ENCODE data around the gene MRPS18A. TPM values are rescaled to one million over a fixed set of nuclear protein-coding genes. Genes with fewer than 3 reads are reported as not detected.
A peak's percentile ranks its signal among the peaks of the same experiment; 100 is the strongest.

MRPS18A gene
- total and polyA plus RNA-seq, 2 of the 8 experiments (the other 6 are each of a cell fraction or from before 2014, with no cell fraction given) = 48.3 to 121 TPM

DNA sequence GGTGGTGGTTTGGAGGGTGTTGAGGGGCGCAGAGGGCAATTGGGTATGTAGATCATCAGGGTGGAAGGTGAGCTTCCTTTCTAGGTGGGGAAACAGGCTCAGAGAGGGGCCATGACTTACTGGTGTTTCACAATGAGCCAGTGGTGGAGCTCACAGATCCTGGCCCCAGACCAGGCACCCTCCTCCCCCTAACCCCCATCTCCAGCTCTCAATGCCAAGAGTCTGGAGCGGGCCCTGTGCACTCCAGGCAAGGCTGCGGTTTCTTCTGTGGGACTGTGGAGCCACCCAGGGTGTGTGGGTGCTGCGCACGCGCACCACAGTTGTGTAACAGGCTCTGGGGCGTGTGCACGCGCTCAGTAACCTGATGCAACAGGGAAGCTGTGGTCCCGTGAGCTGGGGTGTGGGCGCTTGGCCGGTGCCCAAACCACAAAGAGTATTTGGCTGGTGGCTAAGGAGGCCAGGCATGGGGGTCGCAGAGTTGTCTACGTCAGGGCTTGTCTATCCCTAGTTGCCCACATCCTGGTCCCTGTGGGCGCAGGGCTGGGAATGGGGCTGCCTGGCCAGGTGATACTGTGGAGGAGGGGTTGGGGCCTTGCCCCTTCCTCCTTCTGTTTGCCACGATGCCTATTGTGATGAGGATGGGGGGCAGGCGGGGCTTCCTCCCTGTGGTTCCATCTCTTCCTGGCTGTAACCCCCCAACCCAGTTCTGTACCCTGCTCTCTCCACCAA, 37.5 kb upstream of the MRPS18A start:
- Histone ChIP-seq H2BK20ac (ENCODE audit: low read length) (no peak overlapping the region), H2BK5ac (ENCODE audit: low read depth, low read length) (peak overlapping the region; percentile 55; the same call in 1 of the 2 replicates), H2BK12ac (ENCODE audit: low read depth, low read length) (no peak overlapping the region; the same call in 1 of the 2 replicates), H2BK120ac (replicated peaks; ENCODE audit: low read depth, low read length) (no peak overlapping the region), H3K36me3 (ENCODE audit: control insufficient read depth in 2 of 4, insufficient read depth in 4 of 4, low read length in 3 of 4) (no peaks in the 10 kb centered on the region), H4K91ac (replicated peaks; ENCODE audit: insufficient read length, low read length) (no peak overlapping the region), H4K20me1 (replicated peaks in 1 of 2; ENCODE audit: control insufficient read depth in 1 of 2, insufficient read depth in 2 of 2, low read length in 2 of 2) (no peaks in the 10 kb centered on the region), H3K27me3 (replicated peaks in 1 of 4; ENCODE audit: control insufficient read depth in 3 of 4, extremely low read depth in 1 of 4, insufficient read depth in 3 of 4, low read length in 3 of 4) (no peaks in the 10 kb centered on the region), H3K56ac (replicated peaks; ENCODE audit: insufficient read length, low read depth, low read length) (no peak overlapping the region), H3K79me1 (ENCODE audit: low read depth, low read length) (no peaks in the 10 kb centered on the region), H3K9me3 (ENCODE audit: insufficient read depth in 2 of 2, low read depth in 1 of 2, low read length in 1 of 2) (no peaks in the 10 kb centered on the region), H3K23me2 (ENCODE audit: low read depth, low read length) (no peaks in the 10 kb centered on the region), H2AK5ac (ENCODE audit: low read depth, low read length) (no peak overlapping the region), H2AFZ (ENCODE audit: low read length) (peak overlapping the region; percentile 46), H3K14ac (ENCODE audit: insufficient read length) (no peak overlapping the region), H4K8ac (ENCODE audit: extremely low read depth, insufficient read depth, low read length) (no peak overlapping the region; the same call in 1 of the 2 replicates), H4K5ac (ENCODE audit: insufficient read length, low read depth, low read length) (no peak overlapping the region), H3K18ac (ENCODE audit: extremely low read depth, low read length) (peak overlapping the region; percentile 68), H3K27ac (ENCODE audit: low read depth, low read length) (no peak overlapping the region), H3K4me1 (replicated peaks in 1 of 4; ENCODE audit: control insufficient read depth in 3 of 4, insufficient read depth in 4 of 4, low read length in 3 of 4) (peaks cover 0 to 8% (median 0%) of the 10 kb centered on the region in 4 experiments; a peak in 4 of 7 replicates), H3K79me2 (ENCODE audit: control insufficient read depth in 1 of 2, insufficient read depth in 2 of 2, low read length in 2 of 2) (no peaks in the 10 kb centered on the region), H3K23ac (ENCODE audit: insufficient read length) (no peak overlapping the region), H3K4me2 (ENCODE audit: insufficient read depth in 1 of 2, low read depth in 2 of 2, low read length in 2 of 2) (no peak overlapping the region), H2BK15ac (ENCODE audit: low read length) (0 out of 2 replicates have a peak overlapping the region, but pooled peaks have one; percentile 32), H3K9ac (replicated peaks in 1 of 4; ENCODE audit: extremely low read depth in 1 of 4, low read depth in 3 of 4, low read length in 3 of 4) (no peak overlapping the region), H3K4ac (replicated peaks; ENCODE audit: insufficient read length, low read depth, low read length) (no peak overlapping the region), H3K4me3 (ENCODE audit: extremely low read depth in 1 of 4, insufficient read depth in 2 of 4, low read depth in 3 of 4, low read length in 4 of 4) (no peak overlapping the region)
- TF ChIP-seq FOSL1 (IDR thresholded peaks at IDR 0.05; ENCODE audit: insufficient read depth, low read depth, low read length) = no peak
- 86% methylated on average over 14 of the region's 17 CpGs; no CpG with 5 or more reads in 1 of the 2 experiments for WGBS, 2 experiments (ENCODE audit: extremely low coverage in 1 of 2, insufficient coverage in 1 of 2, insufficient read length in 1 of 2, insufficient replicate concordance in 2 of 2, low coverage in 1 of 2, low lambda C conversion rate in 2 of 2, missing lambda C conversion rate in 1 of 2)
- POLR2A ChIA-PET (ENCODE audit: partially characterized antibody) = interaction anchor here (0.7 to 2.7 kb wide), 6 partner anchors 10 to 58 kb away, joined by 3 to 18 read pairs (median 3); partner anchors contain the start of gene VEGFA
- CTCF ChIA-PET (ENCODE audit: partially characterized antibody) = interaction anchor here (0.6 to 7.4 kb wide), 33 partner anchors 9 to 495 kb away, joined by 3 to 89 read pairs (median 5); no protein-coding TSS in a partner anchor
- no peak for DNase-seq (ENCODE audit: low read depth in 1 of 2, low spot score in 2 of 2)
- no peak for FAIRE-seq

Measured in H1 (cell line).